GM18519 (cell line): Measurements from ENCODE around the gene REC114.

ENCODE experiments used
- ATAC-seq: cut with Tn5 transposase; IDR thresholded peaks from one replicate; pipeline ENCODE4 v1.9.1; 2021; ENCODE audit warnings: mild to moderate bottlenecking, moderate library complexity; ENCODE audit not compliant: unreplicated experiment, low FRiP score

The REC114 gene

GRCh38 chr15:73600413-73601335, 157.7 kb downstream of the REC114 start:
- ATAC-seq, result no peak

GRCh38 chr15:73601451-73602445, 158.8 kb downstream of the REC114 start:
- no peak for ATAC-seq

DNA sequence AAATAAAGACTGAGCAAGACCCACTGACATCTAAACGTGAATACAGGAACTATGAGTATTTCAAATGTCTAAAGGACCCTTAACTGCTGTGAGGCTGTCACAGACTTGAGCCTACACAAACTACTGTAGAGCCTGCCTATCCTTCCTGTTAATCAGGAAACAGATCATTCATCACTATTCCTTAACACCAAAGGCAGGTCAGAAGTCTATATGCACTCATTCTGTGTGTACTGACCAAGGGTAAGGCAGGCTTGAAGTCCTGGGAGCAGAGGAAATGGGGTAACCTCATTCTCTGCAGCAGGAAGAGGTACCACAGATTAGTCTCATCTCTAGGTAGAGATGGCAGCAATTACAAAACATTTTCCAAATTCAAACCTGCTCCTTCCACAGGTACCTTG, 159.5 kb downstream of the REC114 start:
- ATAC-seq, result no peak

DNA sequence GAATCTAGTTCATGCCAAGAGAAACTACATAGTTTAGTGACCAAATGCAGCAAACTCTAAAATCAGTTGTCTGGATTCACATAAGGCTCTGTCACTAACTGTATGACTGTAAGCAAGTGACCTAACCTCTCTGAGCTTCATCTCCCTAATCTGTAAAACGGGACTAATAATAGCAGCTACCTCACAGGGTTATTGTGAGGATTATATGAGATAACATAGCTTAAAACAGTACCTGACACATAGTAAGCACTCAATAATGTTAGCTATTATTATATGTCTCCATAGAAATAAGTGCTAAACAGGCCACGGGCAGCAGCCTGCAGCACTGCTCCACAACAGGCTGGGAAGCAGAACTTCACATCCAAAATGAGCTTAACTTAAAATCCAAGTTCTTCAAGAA, 160.0 kb downstream of the REC114 start:
- ATAC-seq, result no peak

DNA sequence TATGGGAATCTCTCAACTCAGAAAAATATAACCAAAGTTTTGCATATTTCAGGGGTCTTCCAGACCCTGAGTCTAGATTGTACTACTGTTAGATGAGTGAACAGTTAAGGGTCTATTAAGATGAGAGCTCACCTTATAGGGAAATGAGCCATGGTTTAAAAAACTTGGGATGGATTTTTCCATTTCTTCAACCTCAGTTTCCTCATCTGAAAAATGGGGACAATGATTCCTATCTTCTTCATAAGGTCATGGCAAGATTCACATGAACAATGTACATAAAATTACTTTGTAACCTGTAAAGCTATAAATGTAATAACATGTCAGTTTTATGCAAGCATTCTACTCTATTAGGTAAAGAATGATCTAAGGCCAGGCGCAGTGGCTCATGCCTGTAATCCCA, 161.5 kb downstream of the REC114 start:
- ATAC-seq, result no peak

- ATAC-seq, result no peak
Measured at GRCh38 chr15:73605759-73606436, 162.9 kb downstream of the REC114 start.

- ATAC-seq, result no peak
Measured at GRCh38 chr15:73607405-73607804, 164.4 kb downstream of the REC114 start.

DNA sequence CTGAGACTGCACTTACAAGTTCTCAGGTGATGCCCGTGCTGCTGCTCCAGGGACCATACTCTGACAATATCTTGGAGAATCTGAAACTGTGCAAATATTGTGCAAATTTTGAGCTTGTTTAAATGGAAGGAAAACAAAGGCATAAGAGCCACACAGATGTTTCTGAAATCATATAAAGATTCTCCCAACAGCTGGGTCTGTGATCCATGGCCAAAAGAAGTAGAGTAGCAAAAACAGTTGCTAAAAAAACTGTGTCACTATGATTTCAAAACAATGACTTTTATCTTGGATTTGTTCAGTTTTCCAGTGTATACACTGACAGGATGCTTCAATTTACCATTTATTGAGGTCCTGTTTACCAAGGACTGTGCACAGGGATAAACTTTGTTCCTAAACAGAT, 164.9 kb downstream of the REC114 start:
- ATAC-seq, result no peak

DNA sequence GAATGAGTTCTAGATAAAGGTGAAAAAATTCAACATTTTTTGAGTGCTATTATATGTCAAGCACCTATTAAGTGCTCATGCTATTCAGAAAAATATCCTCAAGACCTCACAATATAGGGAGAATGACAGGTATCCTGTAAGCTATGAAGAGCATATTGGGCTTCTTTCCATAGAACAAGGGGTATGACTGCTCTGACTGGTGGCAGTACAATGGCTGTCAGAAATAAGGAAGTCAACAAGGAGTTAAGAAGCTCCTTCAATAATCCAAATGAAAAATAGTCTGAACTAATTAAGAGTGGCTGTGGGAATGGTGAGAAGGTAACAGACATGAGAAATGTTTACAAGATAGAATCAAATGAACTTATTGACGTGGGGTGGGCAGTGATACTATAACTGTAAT, 165.5 kb downstream of the REC114 start:
- ATAC-seq, result no peak

- ATAC-seq, result no peak
Measured at GRCh38 chr15:73608941-73609340, 166.0 kb downstream of the REC114 start.
